HAP-1 (cell line): Measurements from ENCODE around the gene FLT4.
"Not testable (repeated sequence)": the region's sequence is repeated elsewhere in the genome, so short reads cannot be mapped to it uniquely, and the experiment has no call there.

Source experiments
- DNase-seq, 2 experiments: peaks; one replicate each; pipeline ENCODE4 v3.0.0-alpha.2; 2016 to 2020; ENCODE audit warnings: low spot score in 2 of 2
- H3K27me3 ChIP-seq: fragments of 250-450 bp; sonication (Bioruptor Pico); 2 replicates; pipeline ENCODE4 v1.5.1; 2020; ENCODE audit warnings: low read depth, mild to moderate bottlenecking, moderate library complexity
- H3K36me3 ChIP-seq: fragments of 250-450 bp; sonication (Bioruptor Pico); replicated peaks from 2 replicates; pipeline ENCODE4 v1.5.1; 2020; ENCODE audit warnings: mild to moderate bottlenecking
- H3K4me1 ChIP-seq: fragments of 250-450 bp; sonication (Bioruptor Pico); 2 replicates; pipeline ENCODE4 v1.5.1; 2020; ENCODE audit warnings: mild to moderate bottlenecking
- H3K4me3 ChIP-seq: fragments of 250-450 bp; sonication (Bioruptor Pico); 2 replicates; pipeline ENCODE4 v1.5.1; 2020; ENCODE audit warnings: mild to moderate bottlenecking, moderate library complexity
- H3K9me3 ChIP-seq: fragments of 250-450 bp; sonication (Bioruptor Pico); 2 replicates; pipeline ENCODE4 v1.5.1; 2020; ENCODE audit warnings: mild to moderate bottlenecking, moderate library complexity
- in situ Hi-C: fragments of 300-500 bp; cut with MboI; formaldehyde crosslinking; loops from 3 replicates; pipeline ENCODE4 v1.14.3; 2020; ENCODE audit warnings: low sequenced_read_pairs, inconsistent platforms, mixed read lengths

Gene FLT4

GRCh38 chr5:180682008-180682407 lies 32.6 kb upstream of the FLT4 start:
- H3K4me3 ChIP-seq, H3K36me3 ChIP-seq, H3K4me1 ChIP-seq, DNase-seq, H3K27me3 ChIP-seq, H3K9me3 ChIP-seq, in situ Hi-C loops: not testable (repeated sequence)

GRCh38 chr5:180678319-180678718 lies 28.9 kb upstream of the FLT4 start:
- H3K36me3 ChIP-seq, DNase-seq, in situ Hi-C loops, H3K27me3 ChIP-seq, H3K4me3 ChIP-seq, H3K9me3 ChIP-seq, H3K4me1 ChIP-seq: not testable (repeated sequence)

GRCh38 chr5:180675036-180675635 lies 25.7 kb upstream of the FLT4 start:
- Histone ChIP-seq H3K9me3 (no peaks in the 10 kb centered on the region), H3K36me3 (no peaks in the 10 kb centered on the region), H3K4me1 (no peaks in the 10 kb centered on the region), H3K4me3 (no peak overlapping the region), H3K27me3 (no peaks in the 10 kb centered on the region; the same call in 1 of the 2 replicates)
- in situ Hi-C loops, result no loop called here
- DNase-seq, result no peak

- in situ Hi-C loops, H3K36me3 ChIP-seq, H3K27me3 ChIP-seq, H3K4me1 ChIP-seq, DNase-seq, H3K4me3 ChIP-seq, H3K9me3 ChIP-seq: not testable (repeated sequence)
Measured at GRCh38 chr5:180674090-180674475, 24.7 kb upstream of the FLT4 start.

GRCh38 chr5:180673371-180674089 lies 24.1 kb upstream of the FLT4 start:
- no peaks in the 10 kb centered on the region; the same call in 1 of the 2 replicates for H3K27me3 ChIP-seq
- no peaks in the 10 kb centered on the region for H3K4me1 ChIP-seq
- in situ Hi-C loops, result no loop called here
- no peak overlapping the region for H3K4me3 ChIP-seq
- H3K36me3 ChIP-seq, result no peaks in the 10 kb centered on the region
- no peaks in the 10 kb centered on the region for H3K9me3 ChIP-seq
- DNase-seq, result no peak

- in situ Hi-C loops, H3K9me3 ChIP-seq, H3K36me3 ChIP-seq, H3K4me1 ChIP-seq, H3K27me3 ChIP-seq, DNase-seq, H3K4me3 ChIP-seq: not testable (repeated sequence)
Measured at GRCh38 chr5:180671958-180672524, 22.6 kb upstream of the FLT4 start.

GRCh38 chr5:180670586-180671359 lies 21.4 kb upstream of the FLT4 start:
- in situ Hi-C loops, result no loop called here

GRCh38 chr5:180670157-180670556 lies 20.8 kb upstream of the FLT4 start:
- in situ Hi-C loops, result no loop called here
- H3K27me3 ChIP-seq, result no peaks in the 10 kb centered on the region; the same call in 1 of the 2 replicates
- no peak for DNase-seq
- no peaks in the 10 kb centered on the region for H3K36me3 ChIP-seq
- no peak overlapping the region for H3K4me3 ChIP-seq
- H3K4me1 ChIP-seq, result no peaks in the 10 kb centered on the region
- H3K9me3 ChIP-seq, result no peaks in the 10 kb centered on the region

More at GRCh38 chr5:180670586-180671359, 21.4 kb upstream of the FLT4 start:
- Histone ChIP-seq H3K4me1 (no peaks in the 10 kb centered on the region), H3K36me3 (no peaks in the 10 kb centered on the region), H3K9me3 (no peaks in the 10 kb centered on the region), H3K4me3 (no peak overlapping the region), H3K27me3 (no peaks in the 10 kb centered on the region; the same call in 1 of the 2 replicates)
- peak; percentile 43 to 67 for DNase-seq

- no peak overlapping the region for H3K4me3 ChIP-seq
- in situ Hi-C loops, result no loop called here
- no peaks in the 10 kb centered on the region for H3K9me3 ChIP-seq
- H3K27me3 ChIP-seq, result no peaks in the 10 kb centered on the region; the same call in 1 of the 2 replicates
- H3K4me1 ChIP-seq, result no peaks in the 10 kb centered on the region
- no peaks in the 10 kb centered on the region for H3K36me3 ChIP-seq
- DNase-seq, result no peak
Measured at GRCh38 chr5:180669661-180670060, 20.3 kb upstream of the FLT4 start.

- in situ Hi-C loops, result no loop called here
- no peaks in the 10 kb centered on the region for H3K4me1 ChIP-seq
- H3K27me3 ChIP-seq, result no peaks in the 10 kb centered on the region; the same call in 1 of the 2 replicates
- DNase-seq, result no peak
- no peaks in the 10 kb centered on the region for H3K9me3 ChIP-seq
- no peaks in the 10 kb centered on the region for H3K36me3 ChIP-seq
- no peak overlapping the region for H3K4me3 ChIP-seq
Measured at GRCh38 chr5:180668835-180669596, 19.6 kb upstream of the FLT4 start.

- Histone ChIP-seq H3K27me3 (no peaks in the 10 kb centered on the region; the same call in 1 of the 2 replicates), H3K4me1 (no peaks in the 10 kb centered on the region), H3K4me3 (no peak overlapping the region), H3K9me3 (no peaks in the 10 kb centered on the region), H3K36me3 (no peaks in the 10 kb centered on the region)
- DNase-seq, result no peak
- in situ Hi-C loops, result no loop called here
Measured at GRCh38 chr5:180666812-180667211, 17.4 kb upstream of the FLT4 start.

GRCh38 chr5:180665682-180666404 lies 16.4 kb upstream of the FLT4 start:
- H3K4me1 ChIP-seq, result no peaks in the 10 kb centered on the region
- no peak overlapping the region for H3K4me3 ChIP-seq
- no peaks in the 10 kb centered on the region for H3K9me3 ChIP-seq
- no peaks in the 10 kb centered on the region; the same call in 1 of the 2 replicates for H3K27me3 ChIP-seq
- H3K36me3 ChIP-seq, result no peaks in the 10 kb centered on the region
- in situ Hi-C loops, result no loop called here
- no peak for DNase-seq
